Heart left ventricle (tissue), 16 donors: Measurements from ENCODE around the gene NPHP4. TPM values are rescaled to one million over a fixed set of nuclear protein-coding genes. Genes with fewer than 3 reads are reported as not detected.

ENCODE experiments used
- ATAC-seq, 4 donors: fragments of 200-7000 bp; cut with Tn5 transposase; one replicate each; pipeline ENCODE4 v1.9.1; 2020 to 2022; ENCODE audit warnings: moderate library complexity in 4 of 4, mild to moderate bottlenecking in 3 of 4, moderate number of reproducible peaks in 1 of 4
- DNase-seq, 5 donors: peaks; one replicate each; pipeline ENCODE4 v3.0.0-alpha.2; 2020
- H3K27ac ChIP-seq, 12 donors: fragments of 200-600 bp; sonication (generic) in 4 of 12; one replicate each; pipeline versions ENCODE4 v1.5.0 to v1.8.0; 2016 to 2022; ENCODE audit warnings: mild to moderate bottlenecking in 2 of 12
- H3K27me3 ChIP-seq, 9 donors: fragments of 200-600 bp; sonication (generic) in 2 of 9; one replicate each; pipeline versions ENCODE4 v1.5.1 to v1.8.0; 2016 to 2022; ENCODE audit warnings: mild to moderate bottlenecking in 3 of 9
- H3K36me3 ChIP-seq, 9 donors: fragments of 200-600 bp; sonication (generic) in 2 of 9; one replicate each; pipeline versions ENCODE4 v1.5.0 to v1.8.0; 2018 to 2022; ENCODE audit warnings: mild to moderate bottlenecking in 2 of 9
- H3K4me1 ChIP-seq, 12 donors: fragments of 200-600 bp; sonication (generic) in 4 of 12; one replicate each; pipeline versions ENCODE4 v1.5.0 to v1.8.0; 2016 to 2022; ENCODE audit warnings: mild to moderate bottlenecking in 3 of 12
- H3K4me3 ChIP-seq, 12 donors: fragments of 200-600 bp; sonication (generic) in 4 of 12; one replicate each; pipeline versions ENCODE4 v1.5.0 to v1.8.0; 2017 to 2022; ENCODE audit warnings: mild to moderate bottlenecking in 9 of 12, moderate library complexity in 4 of 12
- H3K9me3 ChIP-seq, 12 donors: fragments of 200-600 bp; sonication (generic) in 4 of 12; one replicate each; pipeline versions ENCODE4 v1.5.0 to v1.8.0; 2016 to 2022; ENCODE audit warnings: mild to moderate bottlenecking in 1 of 12
- CTCF ChIP-seq, 12 donors: fragments of 200-600 bp; sonication (generic) in 4 of 12; IDR thresholded peaks; one replicate each; pipeline versions ENCODE4 v1.5.0 to v1.8.0; 2018 to 2022; ENCODE audit warnings: antibody characterized with exemption in 12 of 12, mild to moderate bottlenecking in 5 of 12
- POLR2A ChIP-seq, 2 donors: fragments of 450-650 bp; IDR thresholded peaks; one replicate each; pipeline ENCODE4 v1.6.1; 2017; ENCODE audit warnings: antibody characterized with exemption in 2 of 2, mild to moderate bottlenecking in 2 of 2, moderate library complexity in 2 of 2
- WGBS, 4 donors: extraction: QIAGEN DNeasy Blood & Tissue Kit in 2 of 4; methylation state at CpG; one replicate each; pipeline versions ENCODE4 v1.1.5 to v1.1.7; 2013 to 2018; 5-methylcytosine and 5-hydroxymethylcytosine counted together
- intact Hi-C, 10 donors: fragments of 100-400 bp; cut with DNase I; formaldehyde crosslinking; loops; one replicate each; pipeline versions ENCODE4 v1.11.1 to v1.14.2; 2022
- polyA plus RNA-seq, 2 donors: library from polyadenylated mRNA; stranded (reverse); fragments of 200-250 nt; gene quantifications; one replicate each; pipeline ENCODE4 v1.2.3, GENCODE V29; 2013
- total RNA-seq, 9 donors: library from RNA; depleted of rRNA in 2 of 9; stranded (reverse); fragments of >200 nt in 2 of 9; fragmentation: NEBNext Ultra II Directional in 3 of 9; extraction: Animal tissue kit (Norgen Biotek cat#: 25700) in 3 of 9; gene quantifications; one replicate each; pipeline versions ENCODE4 v1.1.0 to v1.2.4, GENCODE V29; 2016 to 2023
- donor health status: ischemic (EF 13 %, LVEDD 7.1; RV severe dilation, severe dysfunction).
- donor health status: healthy with polysubstance abuse.
- donor health status: DM: no; HTN: yes; CAD: no.
- donor health status: DM: no; HTN: no; CAD: no.
- donor health status: ischemic (EF 25% LVEDD 6.9; RV normal size, moderate dysfunction).
- donor health status: ischemic (EF 25% LVEDD 5.7; RV mildly dilated, moderate dysfunction).
- donor health status: healthy.
- donor health status: DM: yes; HTN: yes; CAD: no.
- donor health status: ischemic (EF 35%, LVEDD 5.7; RV mildly dilated, moderate dysfunction).
- donor health status: nonischemic (EF 11% LVEDD 7.7; RV severe dilation, severe dysfunction).
- donor health status: DM: yes; HTN: yes; CAD: no.
- donor health status: PGD.
- donor health status: ischemic (EF 29% LVEDD 5.4; RV normal size, mild dysfunction).
- donor health status: nonischemic (EF 23%, LVEDD 6.1; RV moderate dilation, normal function).

Gene NPHP4
- total and polyA plus RNA-seq, 11 donors, result 2.1 to 6.3 (median 3.1) TPM

- ATAC-seq (no peak), DNase-seq (peak in 2 of 5 donors; percentile 13 to 17)
- no peak for TF ChIP-seq CTCF (IDR thresholded peaks at IDR 0.05)
- TF ChIP-seq POLR2A (IDR thresholded peaks at IDR 0.05), result no peak
- Histone ChIP-seq H3K9me3 (peaks cover 0 to 5% (median 0%) of the 10 kb centered on the region in 12 donors), H3K27me3 (no peaks in the 10 kb centered on the region), H3K27ac (no peak overlapping the region), H3K4me1 (peaks cover 0 to 8% (median 0%) of the 10 kb centered on the region in 12 donors), H3K4me3 (no peak overlapping the region), H3K36me3 (peaks cover 0 to 48% (median 4%) of the 10 kb centered on the region in 9 donors)
- WGBS, 4 donors, result 90 to 95% (median 94%) methylated on average over 27 of the region's 27 CpGs
- intact Hi-C loops, result no loop called here
Measured at GRCh38 chr1:5882367-5883128, 109.7 kb downstream of the NPHP4 start.

GRCh38 chr1:5881526-5882222 lies 110.6 kb downstream of the NPHP4 start:
- DNase-seq (peak in 2 of 5 donors; percentile 24 to 39), ATAC-seq (no peak)
- Histone ChIP-seq H3K36me3 (peaks cover 0 to 53% (median 4%) of the 10 kb centered on the region in 9 donors), H3K4me3 (no peak overlapping the region), H3K9me3 (peaks cover 0 to 5% (median 0%) of the 10 kb centered on the region in 12 donors), H3K27me3 (no peaks in the 10 kb centered on the region), H3K27ac (no peak overlapping the region), H3K4me1 (peaks cover 0 to 8% (median 0%) of the 10 kb centered on the region in 12 donors)
- intact Hi-C loops, result no loop called here
- 91 to 95% (median 95%) methylated on average over 20 to 22 of the region's 22 CpGs for WGBS, 4 donors
- TF ChIP-seq CTCF (IDR thresholded peaks at IDR 0.05), result no peak
- TF ChIP-seq POLR2A (IDR thresholded peaks at IDR 0.05), result no peak

GRCh38 chr1:5880630-5881405 lies 111.4 kb downstream of the NPHP4 start:
- Histone ChIP-seq H3K4me3 (no peak overlapping the region), H3K4me1 (peaks cover 0 to 8% (median 0%) of the 10 kb centered on the region in 12 donors), H3K27ac (no peak overlapping the region), H3K27me3 (no peaks in the 10 kb centered on the region), H3K36me3 (peaks cover 0 to 55% (median 6%) of the 10 kb centered on the region in 9 donors), H3K9me3 (peaks cover 0 to 5% (median 0%) of the 10 kb centered on the region in 12 donors)
- ATAC-seq (no peak), DNase-seq (peak in 2 of 5 donors; percentile 12 to 46)
- 95 to 97% (median 96%) methylated on average over 21 to 25 of the region's 25 CpGs for WGBS, 4 donors
- intact Hi-C loops, result no loop called here
- TF ChIP-seq CTCF (IDR thresholded peaks at IDR 0.05), result no peak
- TF ChIP-seq POLR2A (IDR thresholded peaks at IDR 0.05), result no peak
